HG02610 (cell line): ENCODE measurements around the gene BRINP1.

Experiments used
- ATAC-seq: cut with Tn5 transposase; IDR thresholded peaks from one replicate; pipeline ENCODE4 v1.9.1; 2021; ENCODE audit warnings: mild to moderate bottlenecking, moderate library complexity; ENCODE audit not compliant: unreplicated experiment

The BRINP1 gene

GRCh38 chr9:119148855-119149254 is 220.4 kb downstream of the BRINP1 start:
- no peak for ATAC-seq

- no peak for ATAC-seq
Measured at GRCh38 chr9:119137479-119137878, 231.8 kb downstream of the BRINP1 start.

GRCh38 chr9:119126040-119126439 is 243.2 kb downstream of the BRINP1 start:
- no peak for ATAC-seq

- no peak for ATAC-seq
Measured at GRCh38 chr9:119121899-119122298, 247.3 kb downstream of the BRINP1 start.

GRCh38 chr9:119117409-119117808 is 251.8 kb downstream of the BRINP1 start:
- no peak for ATAC-seq
